ENCODE measurements around the gene SPEM2. TPM values are rescaled to one million over a fixed set of nuclear protein-coding genes. Genes with fewer than 3 reads are reported as not detected.

SPEM2 gene
- total and polyA plus RNA-seq, 2 of the 8 experiments (the other 6 are each of a cell fraction or from before 2014, with no cell fraction given) = 0.03 TPM; not detected in 1

GRCh38 chr17:7383371-7383741 is 42.1 kb upstream of the SPEM2 start:
- peaks cover 12% of the 10 kb centered on the region; the same call in 1 of the 2 replicates for H3K23me2 ChIP-seq (ENCODE audit: low read depth, low read length)
- H3K4ac ChIP-seq (replicated peaks; ENCODE audit: insufficient read length, low read depth, low read length) = peak overlapping the region; percentile 27
- H3K9ac ChIP-seq (replicated peaks in 1 of 4; ENCODE audit: extremely low read depth in 1 of 4, low read depth in 3 of 4, low read length in 3 of 4) = no peak overlapping the region
- H4K20me1 ChIP-seq (replicated peaks in 1 of 2; ENCODE audit: control insufficient read depth in 1 of 2, insufficient read depth in 2 of 2, low read length in 2 of 2) = peaks cover 0 to 10% of the 10 kb centered on the region in 2 experiments
- CTCF ChIA-PET (ENCODE audit: partially characterized antibody) = interaction anchor here (0.8 to 4.0 kb wide), 8 partner anchors 10 to 119 kb away, joined by 3 to 21 read pairs (median 7); partner anchors contain the start of genes PLSCR3 and TMEM95
- no peak for FAIRE-seq
- no peak overlapping the region for H4K5ac ChIP-seq (ENCODE audit: insufficient read length, low read depth, low read length)
- H3K23ac ChIP-seq (ENCODE audit: insufficient read length) = no peak overlapping the region
- no peak overlapping the region for H4K91ac ChIP-seq (replicated peaks; ENCODE audit: insufficient read length, low read length)
- POLR2A ChIA-PET (ENCODE audit: partially characterized antibody) = interaction anchor here (0.7 to 3.7 kb wide), 12 partner anchors 10 to 100 kb away, joined by 3 to 16 read pairs (median 4); partner anchors contain the start of genes PLSCR3 and ZBTB4
- H3K18ac ChIP-seq (ENCODE audit: extremely low read depth, low read length) = no peak overlapping the region
- no peak overlapping the region for H2AK5ac ChIP-seq (ENCODE audit: low read depth, low read length)
- H2BK15ac ChIP-seq (ENCODE audit: low read length) = peak overlapping the region; percentile 96; the same call in 1 of the 2 replicates
- peaks cover 0 to 2% (median 0%) of the 10 kb centered on the region in 4 experiments; a peak in 1 of 8 replicates for H3K36me3 ChIP-seq (ENCODE audit: control insufficient read depth in 2 of 4, insufficient read depth in 4 of 4, low read length in 3 of 4)
- H4K8ac ChIP-seq (ENCODE audit: extremely low read depth, insufficient read depth, low read length) = peak overlapping the region; percentile 45; the same call in 1 of the 2 replicates
- H3K4me2 ChIP-seq (ENCODE audit: insufficient read depth in 1 of 2, low read depth in 2 of 2, low read length in 2 of 2) = peak overlapping the region; percentile 78
- no peak overlapping the region for H2BK5ac ChIP-seq (ENCODE audit: low read depth, low read length)
- peaks cover 0 to 7% of the 10 kb centered on the region in 2 experiments; a peak in 1 of 4 replicates for H3K9me3 ChIP-seq (ENCODE audit: insufficient read depth in 2 of 2, low read depth in 1 of 2, low read length in 1 of 2)
- peaks cover 0 to 39% (median 29%) of the 10 kb centered on the region in 4 experiments; a peak in 6 of 7 replicates for H3K27me3 ChIP-seq (replicated peaks in 1 of 4; ENCODE audit: control insufficient read depth in 3 of 4, extremely low read depth in 1 of 4, insufficient read depth in 3 of 4, low read length in 3 of 4)
- no peaks in the 10 kb centered on the region for H3K79me2 ChIP-seq (ENCODE audit: control insufficient read depth in 1 of 2, insufficient read depth in 2 of 2, low read length in 2 of 2)
- DNase-seq (ENCODE audit: low read depth in 1 of 2, low spot score in 2 of 2) = no peak
- 95% methylated on average over 9 of the region's 11 CpGs; no CpG with 5 or more reads in 1 of the 2 experiments for WGBS, 2 experiments (ENCODE audit: extremely low coverage in 1 of 2, insufficient coverage in 1 of 2, insufficient read length in 1 of 2, insufficient replicate concordance in 2 of 2, low coverage in 1 of 2, low lambda C conversion rate in 2 of 2, missing lambda C conversion rate in 1 of 2)
- no peak overlapping the region for H3K56ac ChIP-seq (replicated peaks; ENCODE audit: insufficient read length, low read depth, low read length)
- no peak overlapping the region for H3K14ac ChIP-seq (ENCODE audit: insufficient read length)
- peak overlapping the region in 1 of 4 experiments; percentile 60; a peak in 4 of 8 replicates for H3K4me3 ChIP-seq (ENCODE audit: extremely low read depth in 1 of 4, insufficient read depth in 2 of 4, low read depth in 3 of 4, low read length in 4 of 4)
- peaks cover 0 to 17% (median 10%) of the 10 kb centered on the region in 4 experiments; a peak in 6 of 7 replicates for H3K4me1 ChIP-seq (replicated peaks in 1 of 4; ENCODE audit: control insufficient read depth in 3 of 4, insufficient read depth in 4 of 4, low read length in 3 of 4)
- H2BK12ac ChIP-seq (ENCODE audit: low read depth, low read length) = no peak overlapping the region; the same call in 1 of the 2 replicates
- peaks cover 3% of the 10 kb centered on the region; the same call in 1 of the 2 replicates for H3K79me1 ChIP-seq (ENCODE audit: low read depth, low read length)
- no peak overlapping the region for H3K27ac ChIP-seq (ENCODE audit: low read depth, low read length)
- H2BK120ac ChIP-seq (replicated peaks; ENCODE audit: low read depth, low read length) = no peak overlapping the region
- H2AFZ ChIP-seq (ENCODE audit: low read length) = no peak overlapping the region
- H2BK20ac ChIP-seq (ENCODE audit: low read length) = no peak overlapping the region
- TF ChIP-seq USF2 (IDR thresholded peaks at IDR 0.05; ENCODE audit: low read length) (no peak), SAP30 (IDR thresholded peaks at IDR 0.05; ENCODE audit: insufficient read depth, insufficient replicate concordance, low read length) (no peak), NANOG (IDR thresholded peaks at IDR 0.05; ENCODE audit: insufficient read depth, low read depth, low read length, poor library complexity, severe bottlenecking) (no peak), MAFK (IDR thresholded peaks at IDR 0.05; ENCODE audit: low read depth, low read length) (no peak), CHD1 (IDR thresholded peaks at IDR 0.05; ENCODE audit: low read depth, low read length) (no peak)

Measured in H1 (cell line).